Kidney epithelial cell (primary cell): ENCODE results near the gene SMARCD3. TPM values are rescaled to one million over a fixed set of nuclear protein-coding genes. Genes with fewer than 3 reads are reported as not detected.

Experiments used
- DNase-seq: peaks from one replicate; pipeline ENCODE4 v3.0.0-alpha.2; 2010; ENCODE audit warnings: low read depth
- H3K27me3 ChIP-seq: 2 replicates; pipeline ENCODE4 v1.6.0; 2011; ENCODE audit warnings: low read length; ENCODE audit not compliant: control insufficient read depth, insufficient read depth
- H3K36me3 ChIP-seq: 2 replicates; pipeline ENCODE4 v1.5.1; 2011; ENCODE audit warnings: low read length; ENCODE audit not compliant: control insufficient read depth, insufficient read depth
- H3K4me3 ChIP-seq: 2 replicates; pipeline ENCODE4 v1.5.1; 2011; ENCODE audit warnings: low read depth, mild to moderate bottlenecking, control low read depth, low read length
- CTCF ChIP-seq: IDR thresholded peaks from 2 replicates; pipeline ENCODE4 v1.5.1; 2011; ENCODE audit warnings: mild to moderate bottlenecking, moderate library complexity, low read length, control low read depth, inconsistent platforms; ENCODE audit not compliant: insufficient read depth, poor library complexity, severe bottlenecking
- total RNA-seq: library from RNA; depleted of rRNA; stranded (reverse); fragments of >200 nt; gene quantifications from 2 replicates; pipeline ENCODE4 v1.2.3, GENCODE V29; 2015

Gene SMARCD3
- total RNA-seq, 1 donor from 2014 or later, result 28.7 TPM

GRCh38 chr7:151233804-151234203, 14.7 kb downstream of the SMARCD3 start:
- Histone ChIP-seq H3K36me3 (peaks cover 2% of the 10 kb centered on the region), H3K27me3 (no peaks in the 10 kb centered on the region), H3K4me3 (no peak overlapping the region)
- DNase-seq, result no peak
- no peak for TF ChIP-seq CTCF

GRCh38 chr7:151232917-151233701, 15.4 kb downstream of the SMARCD3 start:
- H3K4me3 ChIP-seq, result peak overlapping the region; percentile 73
- H3K36me3 ChIP-seq, result peaks cover 1% of the 10 kb centered on the region
- DNase-seq, result peak; percentile 63
- H3K27me3 ChIP-seq, result no peaks in the 10 kb centered on the region
- no peak for TF ChIP-seq CTCF

GRCh38 chr7:151232091-151232916, 16.2 kb downstream of the SMARCD3 start, which contains the start of gene CHPF2:
Gene CHPF2, plus strand, starts transcription at chr7:151232483. Its CDS starts 1,529 bp downstream, at chr7:151234012.
- peak; percentile 52 for DNase-seq
- peak within 1 kb of the TSS; percentile 73 for H3K4me3 ChIP-seq
- H3K36me3 ChIP-seq, result peaks cover 1% of the 10 kb centered on the region
- TF ChIP-seq CTCF, result no peak
- H3K27me3 ChIP-seq, result no peaks in the 10 kb centered on the region

- Histone ChIP-seq H3K36me3 (peaks cover 1% of the 10 kb centered on the region), H3K27me3 (no peaks in the 10 kb centered on the region), H3K4me3 (no peak overlapping the region)
- no peak for DNase-seq
- TF ChIP-seq CTCF, result no peak
These were observed 17.4 kb downstream of the SMARCD3 start for GRCh38 chr7:151231080-151231479.

- DNase-seq, result no peak
- H3K27me3 ChIP-seq, result no peaks in the 10 kb centered on the region
- H3K36me3 ChIP-seq, result peaks cover 2% of the 10 kb centered on the region
- TF ChIP-seq CTCF, result no peak
- H3K4me3 ChIP-seq, result no peak overlapping the region
These were observed 19.2 kb downstream of the SMARCD3 start for GRCh38 chr7:151229249-151229648.
